Testis (tissue), 3 donors: ENCODE data around the gene KIF20B. TPM values are rescaled to one million over a fixed set of nuclear protein-coding genes. Genes with fewer than 3 reads are reported as not detected.
A peak's percentile ranks its signal among the peaks of the same experiment; 100 is the strongest.

Source experiments
- DNase-seq: peaks from one replicate; pipeline ENCODE4 v3.0.0-alpha.2; 2019
- H3K27ac ChIP-seq, 2 donors: fragments of 200-600 bp; sonication (generic); one replicate each; pipeline ENCODE4 v1.5.1; 2019
- H3K27me3 ChIP-seq: fragments of 200-600 bp; sonication (generic); one replicate; pipeline ENCODE4 v1.5.1; 2019
- H3K36me3 ChIP-seq: fragments of 200-600 bp; sonication (generic); one replicate; pipeline ENCODE4 v1.5.1; 2017; ENCODE audit warnings: low read depth; ENCODE audit errors: missing control alignments
- H3K4me1 ChIP-seq: fragments of 200-600 bp; sonication (generic); one replicate; pipeline ENCODE4 v1.5.1; 2019
- H3K4me3 ChIP-seq, 2 donors: fragments of 200-600 bp; sonication (generic); one replicate each; pipeline ENCODE4 v1.5.1; 2017 to 2019
- H3K9me3 ChIP-seq: fragments of 200-600 bp; sonication (generic); one replicate; pipeline ENCODE4 v1.5.1; 2017
- CTCF ChIP-seq, 3 experiments: fragments of 450-650 bp in 2 of 3; fragments of 200-600 bp in 1 of 3; sonication (generic) in 1 of 3; IDR thresholded peaks; one replicate each; pipeline ENCODE4 v1.5.1; 2016 to 2019; ENCODE audit warnings: antibody characterized with exemption in 3 of 3, mild to moderate bottlenecking in 2 of 3, moderate library complexity in 1 of 3
- POLR2A ChIP-seq: fragments of 450-650 bp; IDR thresholded peaks from one replicate; pipeline ENCODE4 v1.6.1; 2017; ENCODE audit warnings: antibody characterized with exemption, mild to moderate bottlenecking, moderate library complexity
- WGBS, 2 donors: methylation state at CpG; one replicate each; pipeline ENCODE4 v1.1.5; 2018; 5-methylcytosine and 5-hydroxymethylcytosine counted together
- intact Hi-C: fragments of 100-400 bp; cut with DNase I; formaldehyde crosslinking; loops from one replicate; pipeline ENCODE4 v1.15.1; 2023; ENCODE audit warnings: low total_unique reads
- polyA plus RNA-seq: library from polyadenylated mRNA; stranded (reverse); fragments of 350-450 nt; fragmentation: Illumina TruSeq; extraction: RNeasy Lipid Tissue Mini Kit (QIAGEN cat#74804); gene quantifications from one replicate; pipeline ENCODE4 v1.2.3, GENCODE V29; 2014; ENCODE audit warnings: low read depth, low replicate concordance; ENCODE audit not compliant: insufficient read depth
- total RNA-seq, 2 donors: library from RNA; depleted of rRNA; stranded (reverse); fragments of >200 nt; gene quantifications; one replicate each; pipeline ENCODE4 v1.2.3, GENCODE V29; 2016

The KIF20B gene
- total and polyA plus RNA-seq, 3 donors from 2014 or later = 3.0 to 16.9 (median 12.0) TPM

- 80 to 83% methylated on average over 3 of the region's 3 CpGs for WGBS, 2 donors
- TF ChIP-seq POLR2A (no peak), CTCF (IDR thresholded peaks at IDR 0.05) (no peak)
- Histone ChIP-seq H3K27ac (no peak overlapping the region), H3K4me1 (peaks cover 16% of the 10 kb centered on the region), H3K9me3 (no peaks in the 10 kb centered on the region), H3K36me3 (no peaks in the 10 kb centered on the region), H3K27me3 (no peaks in the 10 kb centered on the region), H3K4me3 (no peak overlapping the region)
- intact Hi-C loops = no loop called here
- DNase-seq = no peak
Measured at GRCh38 chr10:89663144-89663543, 38.2 kb upstream of the KIF20B start.

- WGBS, 2 donors = 52 to 63% methylated on average over 3 of the region's 3 CpGs
Measured at GRCh38 chr10:89664203-89664602, 37.2 kb upstream of the KIF20B start.

GRCh38 chr10:89665302-89665701, 36.1 kb upstream of the KIF20B start:
- WGBS, 2 donors = 25 to 32% methylated on average over 2 of the region's 2 CpGs
- H3K4me1 ChIP-seq = peaks cover 9% of the 10 kb centered on the region
- DNase-seq = peak; percentile 61
- no peak overlapping the region for H3K27ac ChIP-seq
- H3K27me3 ChIP-seq = no peaks in the 10 kb centered on the region
- H3K4me3 ChIP-seq = no peak overlapping the region
- no peaks in the 10 kb centered on the region for H3K36me3 ChIP-seq
- no peak for TF ChIP-seq POLR2A
- TF ChIP-seq CTCF (IDR thresholded peaks at IDR 0.05) = no peak
- intact Hi-C loops = no loop called here
- H3K9me3 ChIP-seq = no peaks in the 10 kb centered on the region

More at GRCh38 chr10:89664203-89664602, 37.2 kb upstream of the KIF20B start:
- no peak overlapping the region for H3K4me3 ChIP-seq
- DNase-seq = peak; percentile 69
- TF ChIP-seq POLR2A = no peak
- TF ChIP-seq CTCF (IDR thresholded peaks at IDR 0.05) = no peak
- H3K4me1 ChIP-seq = peaks cover 12% of the 10 kb centered on the region
- intact Hi-C loops = no loop called here
- no peak overlapping the region for H3K27ac ChIP-seq
- H3K27me3 ChIP-seq = no peaks in the 10 kb centered on the region
- no peaks in the 10 kb centered on the region for H3K36me3 ChIP-seq
- no peaks in the 10 kb centered on the region for H3K9me3 ChIP-seq

- Histone ChIP-seq H3K27ac (no peak overlapping the region), H3K36me3 (no peaks in the 10 kb centered on the region), H3K27me3 (no peaks in the 10 kb centered on the region), H3K4me1 (peaks cover 9% of the 10 kb centered on the region), H3K9me3 (no peaks in the 10 kb centered on the region), H3K4me3 (no peak overlapping the region)
- WGBS, 2 donors = 88 to 91% methylated on average over 1 of the region's 1 CpG
- no peak for TF ChIP-seq POLR2A
- TF ChIP-seq CTCF (IDR thresholded peaks at IDR 0.05) = no peak
- intact Hi-C loops = no loop called here
- DNase-seq = no peak
Measured at GRCh38 chr10:89666138-89666537, 35.3 kb upstream of the KIF20B start.

- Histone ChIP-seq H3K4me3 (no peak overlapping the region), H3K27ac (no peak overlapping the region), H3K4me1 (peaks cover 9% of the 10 kb centered on the region), H3K9me3 (no peaks in the 10 kb centered on the region), H3K36me3 (no peaks in the 10 kb centered on the region), H3K27me3 (no peaks in the 10 kb centered on the region)
- intact Hi-C loops = no loop called here
- no peak for TF ChIP-seq CTCF (IDR thresholded peaks at IDR 0.05)
- no peak for TF ChIP-seq POLR2A
- no peak for DNase-seq
- WGBS, 2 donors = 83 to 88% methylated on average over 3 of the region's 3 CpGs
Measured at GRCh38 chr10:89668386-89669071, 32.9 kb upstream of the KIF20B start.
